HepG2 (cell line): ENCODE measurements around the gene SHROOM1. TPM values are rescaled to one million over a fixed set of nuclear protein-coding genes. Genes with fewer than 3 reads are reported as not detected.
A peak's percentile ranks its signal among the peaks of the same experiment; 100 is the strongest.

Source experiments
- ATF5 ChIP-seq: sonication (generic); formaldehyde crosslinking; IDR thresholded peaks from 2 replicates; pipeline ENCODE4 v1.4.0; 2020; ENCODE audit warnings: mild to moderate bottlenecking, low read depth, missing genetic modification reagents
- BRF2 ChIP-seq: sonication (generic); formaldehyde crosslinking; IDR thresholded peaks from 2 replicates; pipeline ENCODE4 v1.8.1; 2022; ENCODE audit warnings: mild to moderate bottlenecking, missing genetic modification reagents
- ELF1 ChIP-seq: sonication (generic); formaldehyde crosslinking; IDR thresholded peaks from 2 replicates; pipeline ENCODE4 v1.4.0; 2020; ENCODE audit warnings: missing genetic modification reagents
- ETV5 ChIP-seq: IDR thresholded peaks from 2 replicates; pipeline ENCODE4 v1.6.1; 2018; ENCODE audit warnings: missing biosample characterization, missing genetic modification reagents, inconsistent platforms, borderline replicate concordance
- NR2F1 ChIP-seq, 2 experiments: fragments of 450-650 bp in 1 of 2; formaldehyde crosslinking in 1 of 2; IDR thresholded peaks; 2 replicates each; pipeline versions ENCODE4 v1.5.0 to v1.6.1; 2016 to 2020; ENCODE audit warnings: mild to moderate bottlenecking in 1 of 2, missing compliant biosample characterization in 1 of 2, missing genetic modification reagents in 1 of 2, moderate library complexity in 1 of 2
- RARG ChIP-seq: sonication (generic); formaldehyde crosslinking; IDR thresholded peaks from 2 replicates; pipeline ENCODE4 v1.4.0; 2020; ENCODE audit warnings: low read depth, mild to moderate bottlenecking, missing genetic modification reagents
- TMF1 ChIP-seq: sonication (generic); formaldehyde crosslinking; IDR thresholded peaks from 2 replicates; pipeline ENCODE4 v1.8.1; 2022; ENCODE audit warnings: low read depth, missing genetic modification reagents
- WIZ ChIP-seq: sonication (generic); formaldehyde crosslinking; IDR thresholded peaks from 2 replicates; pipeline ENCODE4 v1.5.1; 2020; ENCODE audit warnings: mild to moderate bottlenecking, missing genetic modification reagents
- ZMAT3 ChIP-seq: sonication (generic); formaldehyde crosslinking; conservative IDR thresholded peaks from 2 replicates; pipeline ENCODE4 v1.7.0; 2021; ENCODE audit warnings: missing genetic modification reagents
- ZNF160 ChIP-seq: sonication (generic); formaldehyde crosslinking; IDR thresholded peaks from 2 replicates; pipeline ENCODE4 v1.8.0; 2022; ENCODE audit warnings: mild to moderate bottlenecking, inconsistent platforms, missing genetic modification reagents
- ZNF431 ChIP-seq: sonication (generic); formaldehyde crosslinking; IDR thresholded peaks from 2 replicates; pipeline ENCODE4 v1.9.0; 2022; ENCODE audit warnings: missing genetic modification reagents, low read depth, mild to moderate bottlenecking, borderline replicate concordance
- ZNF510 ChIP-seq: sonication (generic); formaldehyde crosslinking; IDR thresholded peaks from 2 replicates; pipeline ENCODE4 v1.4.0; 2020; ENCODE audit warnings: low read depth, mild to moderate bottlenecking, missing genetic modification reagents
- ZNF792 ChIP-seq: IDR thresholded peaks from 2 replicates; pipeline ENCODE4 v1.6.1; 2016
- polyA plus RNA-seq, 8 experiments: library from polyadenylated mRNA; depleted of rRNA in 3 of 8; stranded (reverse) in 7 of 8; unstranded in 1 of 8; fragments of >200 nt; fragmentation: Illumina TruSeq in 4 of 8; extraction: Trizol in 4 of 8; gene quantifications; 2 replicates each; pipeline versions ENCODE4 v1.2.1 to v1.2.3, GENCODE V29; 2011 to 2016; ENCODE audit warnings: low read depth in 4 of 8, missing spikeins in 1 of 8, mixed read lengths in 1 of 8; ENCODE audit not compliant: insufficient read depth in 1 of 8
- total RNA-seq, 5 experiments: library from RNA; depleted of rRNA; stranded (reverse); fragments of >200 nt; fragmentation: Illumina TruSeq; extraction: Trizol; gene quantifications; 2 replicates each; pipeline ENCODE4 v1.2.3, GENCODE V29; 2016; ENCODE audit warnings: low read depth in 1 of 5
- TF ChIP-seq, protein P1 (sequence below): IDR thresholded peaks from 2 replicates; pipeline ENCODE4 v1.6.1; 2012; ENCODE audit warnings: low read depth, low read length, improper control_type of control experiment
- TF ChIP-seq, protein P2 (sequence below): sonication (generic); formaldehyde crosslinking; IDR thresholded peaks from 2 replicates; pipeline ENCODE4 v1.4.0; 2020; ENCODE audit warnings: missing genetic modification reagents
- TF ChIP-seq, protein P3 (sequence below): IDR thresholded peaks from 2 replicates; pipeline ENCODE4 v1.6.1; 2016; ENCODE audit warnings: low read depth
- TF ChIP-seq, protein P4 (sequence below): sonication (generic); formaldehyde crosslinking; IDR thresholded peaks from 2 replicates; pipeline ENCODE4 v1.4.0; 2020; ENCODE audit warnings: mild to moderate bottlenecking, missing genetic modification reagents
- TF ChIP-seq, protein P5 (sequence below): sonication (generic); formaldehyde crosslinking; IDR thresholded peaks from 2 replicates; pipeline ENCODE4 v1.4.0; 2020; ENCODE audit warnings: missing genetic modification reagents

Gene SHROOM1
- total and polyA plus RNA-seq, 2 of the 13 experiments (the other 11 are each of a cell fraction or from before 2014, with no cell fraction given) = 18.2 to 25.7 TPM

GRCh38 chr5:132829742-132830435 lies 558 bp downstream of the SHROOM1 start (continued):
- TF ChIP-seq ZNF431 (CRISPR knock-in tag) (no peak; the same call in 1 of the 2 replicates), TMF1 (CRISPR knock-in tag) (peak; percentile 49; the same call in 1 of the 2 replicates), BRF2 (CRISPR knock-in tag) (0 out of 2 replicates have a peak, but pooled peaks have one; percentile 69), ATF5 (CRISPR knock-in tag) (no peak), ZNF510 (CRISPR knock-in tag) (no peak), ZNF792 (CRISPR knock-in tag) (0 out of 2 replicates have a peak, but pooled peaks have one; percentile 33), ZMAT3 (CRISPR knock-in tag) (peak; percentile 2; the same call in 1 of the 2 replicates), RARG (CRISPR knock-in tag) (no peak), ETV5 (CRISPR knock-in tag) (no peak), ZNF160 (peak; percentile 78; the same call in 1 of the 2 replicates), ELF1 (peak; percentile 31; the same call in 1 of the 2 replicates), NR2F1 (CRISPR knock-in tag; IDR thresholded peaks at IDR 0.05) (no peak), WIZ (CRISPR knock-in tag) (0 out of 2 replicates have a peak, but pooled peaks have one; percentile 35)
- TF ChIP-seq, protein P1, sequence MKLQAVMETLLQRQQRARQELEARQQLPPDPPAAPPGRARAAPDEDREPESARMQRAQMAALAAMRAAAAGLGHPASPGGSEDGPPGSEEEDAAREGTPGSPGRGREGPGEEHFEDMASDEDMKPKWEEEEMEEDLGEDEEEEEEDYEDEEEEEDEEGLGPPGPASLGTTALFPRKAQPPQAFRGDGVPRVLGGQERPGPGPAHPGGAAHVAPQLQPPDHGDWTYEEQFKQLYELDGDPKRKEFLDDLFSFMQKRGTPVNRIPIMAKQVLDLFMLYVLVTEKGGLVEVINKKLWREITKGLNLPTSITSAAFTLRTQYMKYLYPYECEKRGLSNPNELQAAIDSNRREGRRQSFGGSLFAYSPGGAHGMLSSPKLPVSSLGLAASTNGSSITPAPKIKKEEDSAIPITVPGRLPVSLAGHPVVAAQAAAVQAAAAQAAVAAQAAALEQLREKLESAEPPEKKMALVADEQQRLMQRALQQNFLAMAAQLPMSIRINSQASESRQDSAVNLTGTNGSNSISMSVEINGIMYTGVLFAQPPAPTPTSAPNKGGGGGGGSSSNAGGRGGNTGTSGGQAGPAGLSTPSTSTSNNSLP = no peak
- TF ChIP-seq, protein P2, sequence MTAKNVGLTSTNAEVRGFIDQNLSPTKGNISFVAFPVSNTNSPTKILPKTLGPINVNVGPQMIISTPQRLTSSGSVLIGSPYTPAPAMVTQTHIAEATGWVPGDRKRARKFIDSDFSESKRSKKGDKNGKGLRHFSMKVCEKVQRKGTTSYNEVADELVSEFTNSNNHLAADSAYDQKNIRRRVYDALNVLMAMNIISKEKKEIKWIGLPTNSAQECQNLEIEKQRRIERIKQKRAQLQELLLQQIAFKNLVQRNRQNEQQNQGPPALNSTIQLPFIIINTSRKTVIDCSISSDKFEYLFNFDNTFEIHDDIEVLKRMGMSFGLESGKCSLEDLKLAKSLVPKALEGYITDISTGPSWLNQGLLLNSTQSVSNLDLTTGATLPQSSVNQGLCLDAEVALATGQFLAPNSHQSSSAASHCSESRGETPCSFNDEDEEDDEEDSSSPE = no peak
- TF ChIP-seq, protein P3, sequence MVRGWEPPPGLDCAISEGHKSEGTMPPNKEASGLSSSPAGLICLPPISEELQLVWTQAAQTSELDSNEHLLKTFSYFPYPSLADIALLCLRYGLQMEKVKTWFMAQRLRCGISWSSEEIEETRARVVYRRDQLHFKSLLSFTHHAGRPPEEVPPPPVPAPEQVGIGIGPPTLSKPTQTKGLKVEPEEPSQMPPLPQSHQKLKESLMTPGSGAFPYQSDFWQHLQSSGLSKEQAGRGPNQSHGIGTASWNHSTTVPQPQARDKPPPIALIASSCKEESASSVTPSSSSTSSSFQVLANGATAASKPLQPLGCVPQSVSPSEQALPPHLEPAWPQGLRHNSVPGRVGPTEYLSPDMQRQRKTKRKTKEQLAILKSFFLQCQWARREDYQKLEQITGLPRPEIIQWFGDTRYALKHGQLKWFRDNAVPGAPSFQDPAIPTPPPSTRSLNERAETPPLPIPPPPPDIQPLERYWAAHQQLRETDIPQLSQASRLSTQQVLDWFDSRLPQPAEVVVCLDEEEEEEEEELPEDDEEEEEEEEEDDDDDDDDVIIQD (CRISPR knock-in tag) = no peak
- TF ChIP-seq, protein P4, sequence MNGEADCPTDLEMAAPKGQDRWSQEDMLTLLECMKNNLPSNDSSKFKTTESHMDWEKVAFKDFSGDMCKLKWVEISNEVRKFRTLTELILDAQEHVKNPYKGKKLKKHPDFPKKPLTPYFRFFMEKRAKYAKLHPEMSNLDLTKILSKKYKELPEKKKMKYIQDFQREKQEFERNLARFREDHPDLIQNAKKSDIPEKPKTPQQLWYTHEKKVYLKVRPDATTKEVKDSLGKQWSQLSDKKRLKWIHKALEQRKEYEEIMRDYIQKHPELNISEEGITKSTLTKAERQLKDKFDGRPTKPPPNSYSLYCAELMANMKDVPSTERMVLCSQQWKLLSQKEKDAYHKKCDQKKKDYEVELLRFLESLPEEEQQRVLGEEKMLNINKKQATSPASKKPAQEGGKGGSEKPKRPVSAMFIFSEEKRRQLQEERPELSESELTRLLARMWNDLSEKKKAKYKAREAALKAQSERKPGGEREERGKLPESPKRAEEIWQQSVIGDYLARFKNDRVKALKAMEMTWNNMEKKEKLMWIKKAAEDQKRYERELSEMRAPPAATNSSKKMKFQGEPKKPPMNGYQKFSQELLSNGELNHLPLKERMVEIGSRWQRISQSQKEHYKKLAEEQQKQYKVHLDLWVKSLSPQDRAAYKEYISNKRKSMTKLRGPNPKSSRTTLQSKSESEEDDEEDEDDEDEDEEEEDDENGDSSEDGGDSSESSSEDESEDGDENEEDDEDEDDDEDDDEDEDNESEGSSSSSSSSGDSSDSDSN = peak; percentile 69; the same call in 1 of the 2 replicates
- TF ChIP-seq, protein P5, sequence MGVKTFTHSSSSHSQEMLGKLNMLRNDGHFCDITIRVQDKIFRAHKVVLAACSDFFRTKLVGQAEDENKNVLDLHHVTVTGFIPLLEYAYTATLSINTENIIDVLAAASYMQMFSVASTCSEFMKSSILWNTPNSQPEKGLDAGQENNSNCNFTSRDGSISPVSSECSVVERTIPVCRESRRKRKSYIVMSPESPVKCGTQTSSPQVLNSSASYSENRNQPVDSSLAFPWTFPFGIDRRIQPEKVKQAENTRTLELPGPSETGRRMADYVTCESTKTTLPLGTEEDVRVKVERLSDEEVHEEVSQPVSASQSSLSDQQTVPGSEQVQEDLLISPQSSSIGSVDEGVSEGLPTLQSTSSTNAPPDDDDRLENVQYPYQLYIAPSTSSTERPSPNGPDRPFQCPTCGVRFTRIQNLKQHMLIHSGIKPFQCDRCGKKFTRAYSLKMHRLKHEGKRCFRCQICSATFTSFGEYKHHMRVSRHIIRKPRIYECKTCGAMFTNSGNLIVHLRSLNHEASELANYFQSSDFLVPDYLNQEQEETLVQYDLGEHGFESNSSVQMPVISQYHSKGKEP (CRISPR knock-in tag) = no peak
